SK-N-SH treated with all-trans-retinoic acid at 6 μM for 48 hours (cell line): ENCODE measurements around the gene TRIM8.

Experiments used
- CSRNP3 ChIP-seq: fragments of 250-450 bp; sonication (Bioruptor Pico); IDR thresholded peaks from 2 replicates; pipeline ENCODE4 v1.5.1; 2021; ENCODE audit warnings: mild to moderate bottlenecking, moderate library complexity
- OSR1 ChIP-seq: fragments of 250-450 bp; sonication (Bioruptor Pico); IDR thresholded peaks from 2 replicates; pipeline ENCODE4 v1.8.0; 2022; ENCODE audit warnings: moderate library complexity, mild to moderate bottlenecking, inconsistent platforms
- PATZ1 ChIP-seq: fragments of 250-450 bp; sonication (Bioruptor Pico); IDR thresholded peaks from 2 replicates; pipeline ENCODE4 v1.8.0; 2020; ENCODE audit warnings: mild to moderate bottlenecking, moderate library complexity, borderline replicate concordance
- ZFP30 ChIP-seq: fragments of 450-650 bp; formaldehyde crosslinking; IDR thresholded peaks from 2 replicates; pipeline ENCODE4 v1.5.0; 2022; ENCODE audit warnings: mild to moderate bottlenecking, moderate library complexity

DNA sequence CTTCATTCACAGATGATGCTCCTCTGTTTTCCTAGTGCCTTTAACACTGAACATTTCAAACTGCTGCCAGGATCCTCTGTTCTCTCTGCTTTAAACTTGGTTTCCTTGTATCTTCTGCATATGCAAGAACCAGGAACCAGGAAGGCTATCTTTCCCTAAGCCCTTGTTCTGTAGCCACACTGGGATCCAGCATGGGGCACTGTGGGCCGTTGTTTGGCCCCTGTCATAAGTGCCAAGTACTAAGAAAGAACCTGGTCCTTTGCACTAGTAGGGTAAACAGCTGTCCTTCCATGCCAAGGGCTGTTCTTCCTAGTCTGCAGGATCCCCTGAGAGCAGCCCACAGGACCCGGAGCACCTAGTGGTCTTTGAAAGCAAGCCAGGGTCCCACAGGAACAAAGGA, 49.0 kb upstream of the TRIM8 start:
- TF ChIP-seq PATZ1 (CRISPR knock-in tag), result no peak
- TF ChIP-seq OSR1 (CRISPR knock-in tag), result no peak
- TF ChIP-seq CSRNP3 (CRISPR knock-in tag), result no peak
- no peak for TF ChIP-seq ZFP30 (CRISPR knock-in tag)
